K562 treated with DMSO at 1 percent for 24 hours (cell line): ENCODE data around the gene PLA2G4C. TPM values are rescaled to one million over a fixed set of nuclear protein-coding genes. Genes with fewer than 3 reads are reported as not detected.

Experiments used
- total RNA-seq: library from RNA; unstranded; fragments of 300-600 nt; gene quantifications from 2 replicates; pipeline ENCODE4 v1.2.3, GENCODE V29; 2022; ENCODE audit warnings: low read depth; ENCODE audit not compliant: insufficient read depth

PLA2G4C gene, protein sequence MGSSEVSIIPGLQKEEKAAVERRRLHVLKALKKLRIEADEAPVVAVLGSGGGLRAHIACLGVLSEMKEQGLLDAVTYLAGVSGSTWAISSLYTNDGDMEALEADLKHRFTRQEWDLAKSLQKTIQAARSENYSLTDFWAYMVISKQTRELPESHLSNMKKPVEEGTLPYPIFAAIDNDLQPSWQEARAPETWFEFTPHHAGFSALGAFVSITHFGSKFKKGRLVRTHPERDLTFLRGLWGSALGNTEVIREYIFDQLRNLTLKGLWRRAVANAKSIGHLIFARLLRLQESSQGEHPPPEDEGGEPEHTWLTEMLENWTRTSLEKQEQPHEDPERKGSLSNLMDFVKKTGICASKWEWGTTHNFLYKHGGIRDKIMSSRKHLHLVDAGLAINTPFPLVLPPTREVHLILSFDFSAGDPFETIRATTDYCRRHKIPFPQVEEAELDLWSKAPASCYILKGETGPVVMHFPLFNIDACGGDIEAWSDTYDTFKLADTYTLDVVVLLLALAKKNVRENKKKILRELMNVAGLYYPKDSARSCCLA
- 4.3 and 6.4 TPM in 2 replicates for total RNA-seq

DNA sequence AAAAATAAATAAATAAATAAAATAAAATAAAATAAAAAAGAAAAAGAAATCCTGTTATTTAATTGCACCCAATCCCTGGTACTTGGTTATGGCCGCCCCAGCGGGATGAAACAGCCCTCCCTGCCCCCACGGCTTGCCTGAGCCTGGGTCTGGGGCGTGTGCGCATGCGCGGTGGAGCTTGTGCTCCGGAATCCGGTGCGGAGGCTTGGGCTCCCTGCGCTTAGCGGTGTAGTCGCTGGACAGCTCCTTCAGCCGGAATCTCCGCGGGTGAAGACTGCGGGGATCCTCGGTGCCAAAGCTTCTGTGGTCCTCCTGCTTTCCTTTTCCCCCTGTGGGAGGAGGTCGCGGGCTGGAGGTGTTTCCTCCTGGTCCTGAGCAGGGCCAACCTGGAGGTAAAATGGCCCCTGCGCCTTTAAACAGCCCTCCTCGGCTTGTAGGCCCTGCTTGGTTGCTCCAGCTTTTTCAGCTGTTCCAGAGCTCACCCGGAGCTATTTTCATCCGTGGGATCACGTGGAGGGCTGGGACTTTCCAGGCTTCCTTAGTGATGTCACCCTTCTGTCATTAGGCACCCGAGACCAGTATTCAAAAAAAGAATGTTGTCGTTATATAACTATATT lies at the start of gene PLA2G4C:
Gene PLA2G4C (minus strand): TSS at position 468 of the 617 bp plus-strand sequence. CDS start 4,288 bp downstream, outside the sequence.

DNA sequence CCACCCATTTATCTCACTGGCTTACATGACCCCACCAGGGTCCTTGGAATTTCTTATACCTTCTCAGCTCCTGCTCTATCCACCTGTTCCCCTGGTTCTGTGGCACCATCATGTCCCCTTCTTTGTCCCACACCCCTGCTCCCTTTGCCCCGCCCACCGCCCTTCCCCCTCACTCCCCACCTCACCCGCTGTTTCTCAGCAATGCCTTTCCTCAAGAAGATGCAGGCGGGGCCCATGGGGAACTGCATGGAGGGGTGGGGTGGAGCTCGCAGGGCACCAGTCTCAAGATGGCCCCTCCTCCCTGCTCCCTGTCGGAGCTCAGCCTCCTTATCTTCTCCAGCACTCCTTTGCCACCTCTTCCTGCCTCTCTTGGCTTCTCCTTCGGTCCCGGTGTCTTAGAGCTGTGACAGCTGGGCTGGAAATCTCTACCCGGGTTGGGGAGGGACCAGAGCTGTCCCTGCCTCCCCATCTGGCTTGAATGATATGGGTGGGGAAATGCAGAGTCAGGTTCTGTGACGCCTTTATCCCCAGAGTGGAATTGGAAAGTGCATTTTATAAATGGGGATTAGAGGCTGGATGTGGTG lies 66.8 kb downstream of the PLA2G4C start, which contains the start of gene CABP5:
Gene CABP5 (minus strand): TSS at position 405 of the 584 bp plus-strand sequence. CDS start 157 bp downstream, at position 248.

Other genes with a start within 250 kb of the PLA2G4C start
- 0.13 TPM in 1 of 2 replicates, not detected in the other for gene SULT2A1, start 224.5 kb downstream of the PLA2G4C start, total RNA-seq
- gene BSPH1, start 118.6 kb downstream of the PLA2G4C start, total RNA-seq = not detected in 2 replicates
- 1.3 TPM in 1 of 2 replicates, not detected in the other for gene ELSPBP1, start 116.2 kb downstream of the PLA2G4C start, total RNA-seq
- gene CABP5, start 66.7 kb downstream of the PLA2G4C start, total RNA-seq = not detected in 2 replicates
- 82.4 and 93.0 TPM in 2 replicates for gene LIG1, start 59.5 kb upstream of the PLA2G4C start, total RNA-seq
- 8.7 and 9.3 TPM in 2 replicates for gene ZSWIM9, start 59.9 kb upstream of the PLA2G4C start, total RNA-seq
- gene CARD8, start 145.1 kb upstream of the PLA2G4C start, total RNA-seq = 14.6 and 20.0 TPM in 2 replicates
- gene ZNF114, start 159.3 kb upstream of the PLA2G4C start, total RNA-seq = not detected in 2 replicates
- gene EMP3, start 214.7 kb upstream of the PLA2G4C start, total RNA-seq = 288 and 289 TPM in 2 replicates